SK-N-MC (cell line): ENCODE measurements around the gene EXOSC1.
A peak's percentile ranks its signal among the peaks of the same experiment; 100 is the strongest.
"Not testable (repeated sequence)": the region's sequence is repeated elsewhere in the genome, so short reads cannot be mapped to it uniquely, and the experiment has no call there.

ENCODE experiments used
- DNase-seq: peaks from one replicate; pipeline ENCODE4 v3.0.0-alpha.2; 2011; ENCODE audit warnings: low read depth, low spot score
- H3K27ac ChIP-seq: fragments of 200-600 bp; sonication (generic); 2 replicates; pipeline ENCODE4 v1.5.1; 2016; ENCODE audit warnings: mixed run types
- H3K36me3 ChIP-seq: fragments of 200-600 bp; sonication (generic); 2 replicates; pipeline ENCODE4 v1.6.1; 2017; ENCODE audit warnings: antibody characterized with exemption, low read length, mixed read lengths; ENCODE audit not compliant: insufficient read depth
- H3K4me3 ChIP-seq: fragments of 200-600 bp; sonication (generic); 2 replicates; pipeline ENCODE4 v1.5.1; 2016
- H3K9ac ChIP-seq: fragments of 200-600 bp; sonication (generic); 2 replicates; pipeline ENCODE4 v1.8.0; 2017; ENCODE audit warnings: mixed run types, mixed read lengths; ENCODE audit not compliant: insufficient read length
- H3K9me3 ChIP-seq: fragments of 200-600 bp; sonication (generic); 2 replicates; pipeline ENCODE4 v1.6.1; 2017; ENCODE audit warnings: low read depth, mild to moderate bottlenecking, antibody characterized with exemption, low read length, moderate library complexity, mixed read lengths
- EZH2 ChIP-seq: fragments of 200-600 bp; sonication (generic); IDR thresholded peaks from one replicate; pipeline ENCODE4 v1.6.1; 2017; ENCODE audit warnings: antibody characterized with exemption
- FOXP2 ChIP-seq: optimal IDR thresholded peaks from 2 replicates; pipeline ENCODE3; 2011; ENCODE audit warnings: mild to moderate bottlenecking, moderate library complexity; ENCODE audit not compliant: insufficient read depth; ENCODE audit errors: extremely low read length, control extremely low read depth
- POLR2AphosphoS5 ChIP-seq: IDR thresholded peaks from 2 replicates; pipeline ENCODE4 v1.6.1; 2012; ENCODE audit warnings: mild to moderate bottlenecking, low read depth, low read length, borderline replicate concordance

Gene EXOSC1

GRCh38 chr10:97427571-97428179 is 18.1 kb downstream of the EXOSC1 start:
- H3K9me3 ChIP-seq: no peaks in the 10 kb centered on the region
- H3K4me3 ChIP-seq: peak overlapping the region; percentile 82
- peaks cover 29% of the 10 kb centered on the region for H3K36me3 ChIP-seq
- peak overlapping the region; percentile 70; the same call in 1 of the 2 replicates for H3K27ac ChIP-seq
- peak overlapping the region; percentile 89 for H3K9ac ChIP-seq
- no peak for TF ChIP-seq FOXP2
- TF ChIP-seq EZH2: no peak
- no peak; the same call in 1 of the 2 replicates for TF ChIP-seq POLR2AphosphoS5
- no peak for DNase-seq

DNA sequence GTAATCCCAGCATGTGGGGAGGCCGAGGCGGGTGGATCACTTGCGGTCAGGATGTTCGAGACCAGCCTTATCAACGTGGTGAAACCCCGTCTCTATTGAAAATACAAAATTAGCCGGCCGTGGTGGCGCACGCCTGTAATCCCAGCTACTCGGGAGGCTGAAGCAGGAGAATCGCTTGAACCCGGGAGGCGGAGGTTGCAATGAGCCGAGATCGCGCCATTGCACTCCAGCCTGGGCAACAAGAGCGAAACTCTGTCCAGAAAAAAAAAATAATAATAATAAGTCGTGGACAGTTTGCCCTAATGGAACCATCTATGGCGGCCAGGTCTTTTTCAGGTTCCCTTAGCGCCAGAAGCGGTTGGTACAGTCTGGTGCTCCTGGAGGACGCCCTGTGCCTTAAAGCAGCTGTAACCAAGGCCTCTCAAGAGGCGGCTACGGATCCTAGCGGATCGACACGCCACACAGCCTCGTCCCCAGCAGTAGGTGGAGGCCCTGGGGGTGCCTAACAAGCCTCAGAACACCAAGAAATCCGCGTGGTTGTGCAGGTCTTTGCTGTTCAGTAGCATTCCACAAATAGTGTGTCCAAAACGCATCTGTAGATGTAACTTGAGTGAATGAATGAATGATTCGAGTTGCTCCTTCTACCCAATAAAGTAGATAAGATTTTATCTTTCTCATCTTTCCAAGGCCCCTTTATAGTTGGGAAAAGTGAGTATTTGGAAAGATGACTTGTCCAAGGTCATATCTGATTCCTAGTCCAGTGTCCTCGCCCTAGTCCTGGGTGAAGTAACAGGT is 18.8 kb downstream of the EXOSC1 start:
- H3K9me3 ChIP-seq: no peaks in the 10 kb centered on the region
- DNase-seq: no peak
- H3K9ac ChIP-seq: peak overlapping the region; percentile 89
- H3K4me3 ChIP-seq: peak overlapping the region; percentile 82
- TF ChIP-seq POLR2AphosphoS5 (no peak; the same call in 1 of the 2 replicates), EZH2 (no peak), FOXP2 (no peak)
- H3K27ac ChIP-seq: 0 out of 2 replicates have a peak overlapping the region, but pooled peaks have one; percentile 70
- peaks cover 27% of the 10 kb centered on the region for H3K36me3 ChIP-seq

DNA sequence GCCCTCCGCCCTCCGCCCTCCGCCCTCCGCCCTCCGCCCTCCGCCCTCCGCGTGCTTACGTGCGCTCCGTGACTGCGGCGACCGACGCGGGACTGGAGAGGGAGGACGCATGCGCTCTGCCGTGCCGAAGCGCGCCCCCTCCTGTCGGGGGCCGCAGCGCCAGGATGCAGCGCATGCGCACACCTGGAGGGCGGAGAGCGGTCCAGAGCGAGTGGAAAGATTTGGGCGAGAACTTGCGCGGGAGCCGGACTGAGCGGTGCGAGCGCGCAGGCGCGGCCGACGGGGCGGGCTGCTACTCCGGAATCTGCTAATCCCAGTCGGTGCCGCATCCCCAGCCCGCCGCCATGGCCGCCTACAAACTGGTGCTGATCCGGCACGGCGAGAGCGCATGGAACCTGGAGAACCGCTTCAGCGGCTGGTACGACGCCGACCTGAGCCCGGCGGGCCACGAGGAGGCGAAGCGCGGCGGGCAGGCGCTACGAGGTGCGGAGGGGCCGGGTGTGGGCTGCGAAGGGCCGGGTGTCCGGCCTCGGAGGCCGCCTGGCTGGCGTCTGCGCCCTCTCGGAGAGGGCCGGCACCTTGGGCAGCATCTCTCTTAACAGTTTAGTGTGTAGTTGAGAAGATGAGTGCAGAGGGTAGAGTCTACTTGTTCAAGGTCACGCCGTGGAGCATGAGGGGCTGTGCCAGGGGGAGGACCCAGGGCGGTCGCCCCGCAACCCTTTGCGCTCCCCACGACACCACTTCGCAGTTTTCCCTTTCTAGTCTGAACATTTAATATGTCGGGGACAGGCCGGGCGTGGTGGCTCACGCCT is 19.6 kb downstream of the EXOSC1 start, which contains the start of gene PGAM1:
TSS of gene PGAM1 (plus strand) at position 228 of the 812 bp plus-strand sequence. CDS start at position 345, 117 bp downstream.
- H3K36me3 ChIP-seq: peaks cover 21% of the 10 kb centered on the region
- H3K9ac ChIP-seq: peak within 1 kb of the TSS; percentile 89
- H3K4me3 ChIP-seq: peak within 1 kb of the TSS; percentile 82
- peak within 1 kb of the TSS; percentile 70 for H3K27ac ChIP-seq
- no peaks in the 10 kb centered on the region for H3K9me3 ChIP-seq
- no peak for TF ChIP-seq EZH2
- TF ChIP-seq POLR2AphosphoS5: peak; percentile 62; the same call in 1 of the 2 replicates
- no peak for TF ChIP-seq FOXP2
- DNase-seq: peak; percentile 40

DNA sequence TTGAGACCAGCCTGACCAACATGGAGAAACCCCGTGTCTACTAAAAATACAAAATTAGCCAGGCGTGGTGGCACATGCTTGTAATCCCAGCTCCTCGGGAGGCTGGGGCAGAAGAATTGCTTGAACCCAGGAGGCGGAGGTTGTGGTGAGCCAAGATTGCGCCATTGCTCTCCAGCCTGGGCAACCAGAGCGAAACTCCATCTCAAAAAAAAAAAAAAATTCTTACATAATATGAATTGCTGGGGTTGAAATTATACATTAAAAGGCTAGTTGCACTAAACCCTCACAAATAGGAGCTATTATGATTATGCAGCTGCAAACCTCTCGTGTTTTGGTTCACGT is 22.1 kb downstream of the EXOSC1 start:
- H3K27ac ChIP-seq, H3K36me3 ChIP-seq, H3K4me3 ChIP-seq, DNase-seq, H3K9me3 ChIP-seq, H3K9ac ChIP-seq: not testable (repeated sequence)

GRCh38 chr10:97416565-97416964 is 29.2 kb downstream of the EXOSC1 start:
- H3K27ac ChIP-seq: no peak overlapping the region
- H3K36me3 ChIP-seq: no peaks in the 10 kb centered on the region
- H3K4me3 ChIP-seq: no peak overlapping the region
- no peak overlapping the region for H3K9ac ChIP-seq
- DNase-seq: no peak
- no peaks in the 10 kb centered on the region for H3K9me3 ChIP-seq
- TF ChIP-seq EZH2 (no peak), FOXP2 (no peak), POLR2AphosphoS5 (no peak)

DNA sequence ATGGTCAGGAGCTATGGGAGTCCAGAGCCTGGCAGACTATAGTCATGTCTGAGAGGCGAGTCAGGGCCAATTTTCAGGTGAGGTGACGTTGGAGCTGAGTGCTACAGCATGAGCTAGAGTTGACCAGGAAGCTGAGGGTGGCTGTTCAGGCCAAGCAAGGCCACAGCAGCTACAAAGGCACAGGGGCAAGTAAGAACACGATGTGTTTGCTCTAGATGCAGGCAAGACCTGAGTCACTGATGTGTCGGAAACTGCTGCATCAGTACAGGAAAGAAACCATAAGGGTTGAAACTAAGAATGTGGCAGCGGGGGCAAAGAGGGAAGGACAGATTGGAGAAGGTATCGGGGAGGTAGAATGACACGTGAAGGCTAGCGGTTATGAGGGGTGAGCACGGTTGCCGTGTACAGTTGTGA is 32.9 kb downstream of the EXOSC1 start:
- TF ChIP-seq FOXP2: no peak
- Histone ChIP-seq H3K9ac (no peak overlapping the region), H3K9me3 (no peaks in the 10 kb centered on the region), H3K4me3 (no peak overlapping the region), H3K36me3 (no peaks in the 10 kb centered on the region), H3K27ac (no peak overlapping the region)
- DNase-seq: no peak

- TF ChIP-seq EZH2: no peak
- H3K4me3 ChIP-seq: no peak overlapping the region
- no peaks in the 10 kb centered on the region for H3K9me3 ChIP-seq
- H3K27ac ChIP-seq: no peak overlapping the region
- no peak overlapping the region for H3K9ac ChIP-seq
- no peaks in the 10 kb centered on the region for H3K36me3 ChIP-seq
- no peak for DNase-seq
These were observed 34.4 kb downstream of the EXOSC1 start for GRCh38 chr10:97411406-97411805.

DNA sequence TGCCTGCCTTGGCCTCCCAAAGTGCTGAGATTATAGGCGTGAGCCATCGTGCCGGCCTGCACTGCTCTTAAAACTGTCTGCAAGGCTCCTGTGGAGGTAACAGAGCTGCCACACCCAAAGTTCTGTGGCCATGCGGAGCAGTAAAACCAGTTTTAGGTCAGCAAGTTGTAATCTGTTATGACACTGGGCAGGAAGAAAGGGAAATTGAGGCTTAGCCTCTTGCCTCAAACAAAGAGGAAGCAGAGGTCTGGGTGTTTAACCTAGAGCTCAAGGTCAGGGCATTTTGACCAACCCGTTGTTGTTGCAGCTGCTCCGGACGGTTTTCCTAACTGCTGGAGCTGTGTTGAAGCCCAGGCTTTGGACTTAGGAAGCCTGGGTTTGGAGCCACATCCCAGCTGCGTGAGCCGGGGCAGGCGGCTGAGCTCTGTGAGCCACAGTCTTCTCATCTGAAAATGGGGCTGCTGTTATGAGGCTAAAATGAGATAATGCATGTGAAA is 37.3 kb downstream of the EXOSC1 start:
- Histone ChIP-seq H3K9me3 (no peaks in the 10 kb centered on the region), H3K36me3 (no peaks in the 10 kb centered on the region), H3K4me3 (no peak overlapping the region), H3K9ac (no peak overlapping the region), H3K27ac (no peak overlapping the region)
- no peak for DNase-seq
- TF ChIP-seq POLR2AphosphoS5: no peak
- TF ChIP-seq FOXP2: no peak
- TF ChIP-seq EZH2: no peak

DNA sequence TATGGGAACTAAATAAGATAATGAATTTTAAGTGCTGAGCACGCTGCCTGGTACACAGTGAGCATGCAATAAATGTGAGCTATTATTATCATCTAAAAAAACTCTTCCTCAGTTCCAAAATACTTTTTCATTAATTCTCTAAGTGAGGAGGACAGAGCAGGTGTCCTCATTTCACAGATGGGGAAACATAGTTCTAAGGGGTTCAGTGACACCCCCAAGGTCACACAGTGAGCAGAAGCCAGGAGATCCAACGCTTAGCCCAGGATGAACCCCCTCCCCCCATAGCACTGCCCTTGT is 37.9 kb downstream of the EXOSC1 start:
- no peak for TF ChIP-seq EZH2
- TF ChIP-seq FOXP2: no peak
- no peak for TF ChIP-seq POLR2AphosphoS5

More for the DNA sequence above, 37.9 kb downstream of the EXOSC1 start:
- H3K9me3 ChIP-seq: no peaks in the 10 kb centered on the region
- no peak overlapping the region for H3K9ac ChIP-seq
- no peaks in the 10 kb centered on the region for H3K36me3 ChIP-seq
- no peak overlapping the region for H3K27ac ChIP-seq
- DNase-seq: no peak
- H3K4me3 ChIP-seq: no peak overlapping the region
